Activated CD4-positive, alpha-beta T cell treated with anti-CD3 and anti-CD28 coated beads, Interleukin-2, amount 10 ng/mL, durations not matched to agents 24 days and 14 days (primary cell): ENCODE data around the gene SDR42E2. TPM values are rescaled to one million over a fixed set of nuclear protein-coding genes. Genes with fewer than 3 reads are reported as not detected.

Experiments used
- DNase-seq: peaks from one replicate; pipeline ENCODE4 v3.0.0; 2022
- H3K27ac Mint-ChIP-seq: one replicate; pipeline ENCODE4 v1.8.0; 2022; ENCODE audit warnings: mild to moderate bottlenecking, mixed read lengths
- H3K27me3 Mint-ChIP-seq: one replicate; pipeline ENCODE4 v1.8.0; 2022; ENCODE audit warnings: mixed read lengths
- H3K36me3 Mint-ChIP-seq: one replicate; pipeline ENCODE4 v1.8.0; 2022; ENCODE audit warnings: low read depth, mild to moderate bottlenecking, mixed read lengths
- H3K4me1 Mint-ChIP-seq: one replicate; pipeline ENCODE4 v1.8.0; 2021; ENCODE audit warnings: mixed read lengths
- H3K4me3 Mint-ChIP-seq: one replicate; pipeline ENCODE4 v1.8.0; 2022; ENCODE audit warnings: mild to moderate bottlenecking, moderate library complexity, mixed read lengths
- H3K9me3 Mint-ChIP-seq: one replicate; pipeline ENCODE4 v1.8.0; 2021; ENCODE audit warnings: mixed read lengths
- intact Hi-C: fragments of 100-400 bp; cut with micrococcal nuclease; formaldehyde crosslinking; loops from one replicate; pipeline ENCODE4 v1.15.1; 2023
- total RNA-seq: library from RNA; stranded (reverse); gene quantifications from 2 replicates; pipeline ENCODE4 v1.2.3, GENCODE V29; 2022

The SDR42E2 gene
- total RNA-seq, 1 donor from 2014 or later, result 0.07 TPM

- H3K36me3 Mint-ChIP-seq, result no peaks in the 10 kb centered on the region
- intact Hi-C loops, result no loop called here
- H3K9me3 Mint-ChIP-seq, result no peaks in the 10 kb centered on the region
- no peak overlapping the region for H3K4me3 Mint-ChIP-seq
- DNase-seq, result no peak
- no peaks in the 10 kb centered on the region for H3K27me3 Mint-ChIP-seq
- no peak overlapping the region for H3K27ac Mint-ChIP-seq
- no peaks in the 10 kb centered on the region for H3K4me1 Mint-ChIP-seq
Measured at GRCh38 chr16:22177968-22178930, 15.9 kb downstream of the SDR42E2 start.

- Mint-ChIP-seq H3K4me3 (no peak overlapping the region), H3K36me3 (no peaks in the 10 kb centered on the region), H3K27me3 (no peaks in the 10 kb centered on the region), H3K4me1 (no peaks in the 10 kb centered on the region), H3K9me3 (no peaks in the 10 kb centered on the region), H3K27ac (no peak overlapping the region)
- DNase-seq, result no peak
- intact Hi-C loops, result no loop called here
Measured at GRCh38 chr16:22181426-22181825, 19.1 kb downstream of the SDR42E2 start.

- Mint-ChIP-seq H3K4me1 (no peaks in the 10 kb centered on the region), H3K27me3 (no peaks in the 10 kb centered on the region), H3K4me3 (no peak overlapping the region), H3K27ac (no peak overlapping the region), H3K36me3 (no peaks in the 10 kb centered on the region), H3K9me3 (no peaks in the 10 kb centered on the region)
- intact Hi-C loops, result no loop called here
- DNase-seq, result no peak
Measured at GRCh38 chr16:22181843-22182242, 19.5 kb downstream of the SDR42E2 start.

- H3K27ac Mint-ChIP-seq, result no peak overlapping the region
- H3K9me3 Mint-ChIP-seq, result no peaks in the 10 kb centered on the region
- H3K27me3 Mint-ChIP-seq, result no peaks in the 10 kb centered on the region
- H3K36me3 Mint-ChIP-seq, result no peaks in the 10 kb centered on the region
- intact Hi-C loops, result no loop called here
- DNase-seq, result no peak
- no peak overlapping the region for H3K4me3 Mint-ChIP-seq
- peaks cover 4% of the 10 kb centered on the region for H3K4me1 Mint-ChIP-seq
Measured at GRCh38 chr16:22183335-22183734, 21.0 kb downstream of the SDR42E2 start.

GRCh38 chr16:22183901-22184614 lies 21.8 kb downstream of the SDR42E2 start:
- Mint-ChIP-seq H3K4me3 (no peak overlapping the region), H3K36me3 (no peaks in the 10 kb centered on the region), H3K9me3 (no peaks in the 10 kb centered on the region), H3K27me3 (no peaks in the 10 kb centered on the region), H3K27ac (no peak overlapping the region), H3K4me1 (peaks cover 10% of the 10 kb centered on the region)
- intact Hi-C loops, result no loop called here
- DNase-seq, result no peak

- H3K36me3 Mint-ChIP-seq, result no peaks in the 10 kb centered on the region
- H3K4me3 Mint-ChIP-seq, result no peak overlapping the region
- no peak overlapping the region for H3K27ac Mint-ChIP-seq
- no peak for DNase-seq
- no peaks in the 10 kb centered on the region for H3K27me3 Mint-ChIP-seq
- H3K4me1 Mint-ChIP-seq, result peaks cover 15% of the 10 kb centered on the region
- H3K9me3 Mint-ChIP-seq, result no peaks in the 10 kb centered on the region
- intact Hi-C loops, result no loop called here
Measured at GRCh38 chr16:22184615-22184968, 22.3 kb downstream of the SDR42E2 start.

- Mint-ChIP-seq H3K4me3 (no peak overlapping the region), H3K27ac (no peak overlapping the region), H3K4me1 (peaks cover 20% of the 10 kb centered on the region), H3K36me3 (no peaks in the 10 kb centered on the region), H3K27me3 (no peaks in the 10 kb centered on the region), H3K9me3 (no peaks in the 10 kb centered on the region)
- intact Hi-C loops, result loop anchor here (5.0 kb wide), 1 partner anchor 529 kb away; no protein-coding TSS in a partner anchor
- DNase-seq, result no peak
Measured at GRCh38 chr16:22186517-22186916, 24.2 kb downstream of the SDR42E2 start.

GRCh38 chr16:22188267-22188594 lies 25.9 kb downstream of the SDR42E2 start:
- intact Hi-C loops, result loop anchor here (1.0 to 5.0 kb wide), 4 partner anchors 89 to 531 kb away; partner anchors contain the start of gene PDZD9
- peaks cover 33% of the 10 kb centered on the region for H3K4me1 Mint-ChIP-seq
- no peaks in the 10 kb centered on the region for H3K36me3 Mint-ChIP-seq
- DNase-seq, result no peak
- H3K4me3 Mint-ChIP-seq, result no peak overlapping the region
- no peaks in the 10 kb centered on the region for H3K27me3 Mint-ChIP-seq
- H3K9me3 Mint-ChIP-seq, result no peaks in the 10 kb centered on the region
- peak overlapping the region; percentile 99 for H3K27ac Mint-ChIP-seq

GRCh38 chr16:22188595-22189442 lies 26.5 kb downstream of the SDR42E2 start:
- Mint-ChIP-seq H3K27ac (peak overlapping the region; percentile 99), H3K9me3 (peaks cover 5% of the 10 kb centered on the region), H3K4me3 (peak overlapping the region; percentile 91), H3K27me3 (no peaks in the 10 kb centered on the region), H3K4me1 (peaks cover 39% of the 10 kb centered on the region), H3K36me3 (peaks cover 5% of the 10 kb centered on the region)
- intact Hi-C loops, result loop anchor here (1.0 to 5.0 kb wide), 4 partner anchors 90 to 532 kb away; partner anchors contain the start of gene PDZD9
- peak; percentile 90 for DNase-seq

GRCh38 chr16:22189473-22190080 lies 27.3 kb downstream of the SDR42E2 start:
- peaks cover 45% of the 10 kb centered on the region for H3K4me1 Mint-ChIP-seq
- H3K27me3 Mint-ChIP-seq, result no peaks in the 10 kb centered on the region
- peak overlapping the region; percentile 91 for H3K4me3 Mint-ChIP-seq
- intact Hi-C loops, result loop anchor here (1.0 to 5.0 kb wide), 6 partner anchors 17 to 1449 kb away; partner anchors contain the start of genes EEF2K, METTL9, POLR3E and THUMPD1
- peak overlapping the region; percentile 99 for H3K27ac Mint-ChIP-seq
- peaks cover 8% of the 10 kb centered on the region for H3K36me3 Mint-ChIP-seq
- peaks cover 10% of the 10 kb centered on the region for H3K9me3 Mint-ChIP-seq
- DNase-seq, result no peak

- intact Hi-C loops, result loop anchor here (1.0 to 2.0 kb wide), 5 partner anchors 16 to 1449 kb away; partner anchors contain the start of genes EEF2K, METTL9, POLR3E and THUMPD1
- Mint-ChIP-seq H3K27ac (peak overlapping the region; percentile 99), H3K36me3 (peaks cover 11% of the 10 kb centered on the region), H3K4me1 (peaks cover 51% of the 10 kb centered on the region), H3K9me3 (peaks cover 13% of the 10 kb centered on the region), H3K4me3 (peak overlapping the region; percentile 91), H3K27me3 (no peaks in the 10 kb centered on the region)
- peak; percentile 96 for DNase-seq
Measured at GRCh38 chr16:22190081-22190775, 27.9 kb downstream of the SDR42E2 start.

GRCh38 chr16:22190776-22191531 lies 28.6 kb downstream of the SDR42E2 start:
- intact Hi-C loops, result loop anchor here (1.0 to 2.0 kb wide), 5 partner anchors 15 to 1450 kb away; partner anchors contain the start of genes EEF2K, METTL9, POLR3E and THUMPD1
- Mint-ChIP-seq H3K4me3 (peak overlapping the region; percentile 91), H3K4me1 (peaks cover 56% of the 10 kb centered on the region), H3K27me3 (peaks cover 3% of the 10 kb centered on the region), H3K36me3 (peaks cover 14% of the 10 kb centered on the region), H3K27ac (peak overlapping the region; percentile 99), H3K9me3 (peaks cover 13% of the 10 kb centered on the region)
- peak; percentile 100 for DNase-seq
